ENCODE data around the gene EPHB4. TPM values are rescaled to one million over a fixed set of nuclear protein-coding genes. Genes with fewer than 3 reads are reported as not detected.

The EPHB4 gene
- total and polyA plus RNA-seq, 2 experiments from 2014 or later, result 23.3 to 164 TPM

DNA sequence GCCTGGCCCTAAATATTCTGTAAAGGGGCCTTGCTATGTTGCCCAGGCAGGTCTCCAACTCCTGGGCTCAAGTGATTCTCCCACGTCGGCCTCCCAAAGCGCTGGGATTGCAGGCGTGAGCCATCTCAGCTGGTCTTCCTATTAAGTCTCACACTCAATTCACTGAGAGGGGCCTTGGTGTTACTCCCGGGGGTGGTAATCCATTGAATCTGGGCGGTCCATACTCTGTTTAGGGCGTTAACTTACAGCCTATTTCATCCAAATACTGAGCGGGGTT, 46.9 kb upstream of the EPHB4 start:
- Histone ChIP-seq H3K79me2 (replicated peaks; ENCODE audit: insufficient read depth) (peaks cover 42% of the 10 kb centered on the region), H2AFZ (no peak overlapping the region), H3K4me2 (peak overlapping the region; percentile 93), H3K4me1 (ENCODE audit: insufficient read depth) (peaks cover 8% of the 10 kb centered on the region), H3K36me3 (ENCODE audit: insufficient read depth) (peaks cover 39% of the 10 kb centered on the region), H3K27me3 (ENCODE audit: insufficient read depth) (no peaks in the 10 kb centered on the region), H3K4me3 (peak overlapping the region; percentile 98), H3K9me2 (ENCODE audit: insufficient read depth) (no peaks in the 10 kb centered on the region), H4K20me1 (replicated peaks; ENCODE audit: insufficient read depth) (peaks cover 39% of the 10 kb centered on the region), H3K27ac (ENCODE audit: low read depth) (peak overlapping the region; percentile 99), H3F3A (replicated peaks; ENCODE audit: low read depth) (peaks cover 27% of the 10 kb centered on the region)
- DNase-seq (ENCODE audit: low spot score) (peak; percentile 35), ATAC-seq (peak; percentile 9)
- Mint-ChIP-seq H3K4me1 (peaks cover 22% of the 10 kb centered on the region), H3K36me3 (ENCODE audit: low read depth) (peaks cover 90% of the 10 kb centered on the region), H3K27me3 (ENCODE audit: insufficient read depth, low read depth, poor library complexity) (peaks cover 26% of the 10 kb centered on the region), H3K4me3 (peak overlapping the region; percentile 100), H3K9me3 (peaks cover 3% of the 10 kb centered on the region; the same call in 2 of the 3 replicates), H3K27ac (peak overlapping the region; percentile 99)
- TF ChIP-seq ZNF114 (CRISPR knock-in tag; IDR thresholded peaks at IDR 0.05), result no peak

DNA sequence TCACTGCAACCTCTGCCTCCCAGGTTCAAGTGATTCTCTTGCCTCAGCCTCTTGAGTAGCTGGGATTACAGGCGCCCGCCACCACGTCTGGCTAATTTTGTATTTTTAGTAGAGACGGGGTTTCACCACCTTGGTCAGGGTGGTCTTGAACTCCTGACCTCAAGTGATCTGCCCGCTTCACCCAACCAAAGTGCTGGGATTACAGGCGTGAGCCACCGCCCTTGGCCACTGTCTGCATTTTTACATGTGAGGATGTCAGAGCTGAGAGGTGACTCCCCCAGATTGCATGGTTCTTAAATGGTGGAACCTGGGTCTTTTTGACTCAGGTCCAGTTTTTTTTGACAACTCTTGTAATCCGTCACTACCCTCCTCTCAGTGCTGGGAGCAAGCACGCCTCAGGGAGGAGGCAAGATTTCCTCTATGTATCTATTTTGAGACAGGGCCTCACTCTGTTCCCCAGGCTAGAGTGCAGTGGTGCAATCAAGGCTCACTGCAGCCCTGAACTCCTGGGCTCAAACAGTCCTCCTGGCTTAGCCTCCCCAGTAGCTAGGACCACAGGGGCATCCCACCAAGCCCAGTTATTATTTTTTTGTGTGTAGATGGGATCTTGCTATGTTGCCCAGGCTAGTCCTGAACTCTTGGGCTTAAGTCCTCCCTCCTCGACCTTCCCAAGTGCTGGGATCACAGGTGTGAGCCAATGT, 46.4 kb upstream of the EPHB4 start:
- ATAC-seq, result no peak
- Histone ChIP-seq H3K4me3 (peak overlapping the region; percentile 98), H3K27ac (ENCODE audit: low read depth) (peak overlapping the region; percentile 99), H3K4me1 (ENCODE audit: insufficient read depth) (peaks cover 8% of the 10 kb centered on the region), H4K20me1 (replicated peaks; ENCODE audit: insufficient read depth) (peaks cover 34% of the 10 kb centered on the region), H3K79me2 (replicated peaks; ENCODE audit: insufficient read depth) (peaks cover 41% of the 10 kb centered on the region), H3F3A (replicated peaks; ENCODE audit: low read depth) (peaks cover 29% of the 10 kb centered on the region), H3K27me3 (ENCODE audit: insufficient read depth) (no peaks in the 10 kb centered on the region), H3K36me3 (ENCODE audit: insufficient read depth) (peaks cover 34% of the 10 kb centered on the region), H2AFZ (no peak overlapping the region), H3K9me2 (ENCODE audit: insufficient read depth) (no peaks in the 10 kb centered on the region), H3K4me2 (peak overlapping the region; percentile 93)
- Mint-ChIP-seq H3K36me3 (ENCODE audit: low read depth) (peaks cover 90% of the 10 kb centered on the region), H3K4me3 (peak overlapping the region; percentile 100), H3K27ac (peak overlapping the region; percentile 99), H3K27me3 (ENCODE audit: insufficient read depth, low read depth, poor library complexity) (peaks cover 26% of the 10 kb centered on the region), H3K9me3 (peaks cover 3% of the 10 kb centered on the region; the same call in 2 of the 3 replicates), H3K4me1 (peaks cover 17% of the 10 kb centered on the region)
- no peak for DNase-seq (ENCODE audit: low spot score)
- TF ChIP-seq EZH2phosphoT487 (IDR thresholded peaks at IDR 0.05; ENCODE audit: unreplicated experiment) (no peak), JUNB (IDR thresholded peaks at IDR 0.05; ENCODE audit: unreplicated experiment) (no peak), EZH2 (IDR thresholded peaks at IDR 0.05; ENCODE audit: low read depth, unreplicated experiment) (no peak), ZNF331 (CRISPR knock-in tag; IDR thresholded peaks at IDR 0.05; ENCODE audit: low read depth) (no peak), POLR2AphosphoS5 (IDR thresholded peaks at IDR 0.05; ENCODE audit: low read depth) (no peak), CREB1 (CRISPR knock-in tag; IDR thresholded peaks at IDR 0.05; ENCODE audit: low read depth) (no peak)
- TF ChIP-seq, protein P1, sequence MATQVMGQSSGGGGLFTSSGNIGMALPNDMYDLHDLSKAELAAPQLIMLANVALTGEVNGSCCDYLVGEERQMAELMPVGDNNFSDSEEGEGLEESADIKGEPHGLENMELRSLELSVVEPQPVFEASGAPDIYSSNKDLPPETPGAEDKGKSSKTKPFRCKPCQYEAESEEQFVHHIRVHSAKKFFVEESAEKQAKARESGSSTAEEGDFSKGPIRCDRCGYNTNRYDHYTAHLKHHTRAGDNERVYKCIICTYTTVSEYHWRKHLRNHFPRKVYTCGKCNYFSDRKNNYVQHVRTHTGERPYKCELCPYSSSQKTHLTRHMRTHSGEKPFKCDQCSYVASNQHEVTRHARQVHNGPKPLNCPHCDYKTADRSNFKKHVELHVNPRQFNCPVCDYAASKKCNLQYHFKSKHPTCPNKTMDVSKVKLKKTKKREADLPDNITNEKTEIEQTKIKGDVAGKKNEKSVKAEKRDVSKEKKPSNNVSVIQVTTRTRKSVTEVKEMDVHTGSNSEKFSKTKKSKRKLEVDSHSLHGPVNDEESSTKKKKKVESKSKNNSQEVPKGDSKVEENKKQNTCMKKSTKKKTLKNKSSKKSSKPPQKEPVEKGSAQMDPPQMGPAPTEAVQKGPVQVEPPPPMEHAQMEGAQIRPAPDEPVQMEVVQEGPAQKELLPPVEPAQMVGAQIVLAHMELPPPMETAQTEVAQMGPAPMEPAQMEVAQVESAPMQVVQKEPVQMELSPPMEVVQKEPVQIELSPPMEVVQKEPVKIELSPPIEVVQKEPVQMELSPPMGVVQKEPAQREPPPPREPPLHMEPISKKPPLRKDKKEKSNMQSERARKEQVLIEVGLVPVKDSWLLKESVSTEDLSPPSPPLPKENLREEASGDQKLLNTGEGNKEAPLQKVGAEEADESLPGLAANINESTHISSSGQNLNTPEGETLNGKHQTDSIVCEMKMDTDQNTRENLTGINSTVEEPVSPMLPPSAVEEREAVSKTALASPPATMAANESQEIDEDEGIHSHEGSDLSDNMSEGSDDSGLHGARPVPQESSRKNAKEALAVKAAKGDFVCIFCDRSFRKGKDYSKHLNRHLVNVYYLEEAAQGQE (IDR thresholded peaks at IDR 0.05; ENCODE audit: unreplicated experiment), result no peak
- TF ChIP-seq, protein P2, sequence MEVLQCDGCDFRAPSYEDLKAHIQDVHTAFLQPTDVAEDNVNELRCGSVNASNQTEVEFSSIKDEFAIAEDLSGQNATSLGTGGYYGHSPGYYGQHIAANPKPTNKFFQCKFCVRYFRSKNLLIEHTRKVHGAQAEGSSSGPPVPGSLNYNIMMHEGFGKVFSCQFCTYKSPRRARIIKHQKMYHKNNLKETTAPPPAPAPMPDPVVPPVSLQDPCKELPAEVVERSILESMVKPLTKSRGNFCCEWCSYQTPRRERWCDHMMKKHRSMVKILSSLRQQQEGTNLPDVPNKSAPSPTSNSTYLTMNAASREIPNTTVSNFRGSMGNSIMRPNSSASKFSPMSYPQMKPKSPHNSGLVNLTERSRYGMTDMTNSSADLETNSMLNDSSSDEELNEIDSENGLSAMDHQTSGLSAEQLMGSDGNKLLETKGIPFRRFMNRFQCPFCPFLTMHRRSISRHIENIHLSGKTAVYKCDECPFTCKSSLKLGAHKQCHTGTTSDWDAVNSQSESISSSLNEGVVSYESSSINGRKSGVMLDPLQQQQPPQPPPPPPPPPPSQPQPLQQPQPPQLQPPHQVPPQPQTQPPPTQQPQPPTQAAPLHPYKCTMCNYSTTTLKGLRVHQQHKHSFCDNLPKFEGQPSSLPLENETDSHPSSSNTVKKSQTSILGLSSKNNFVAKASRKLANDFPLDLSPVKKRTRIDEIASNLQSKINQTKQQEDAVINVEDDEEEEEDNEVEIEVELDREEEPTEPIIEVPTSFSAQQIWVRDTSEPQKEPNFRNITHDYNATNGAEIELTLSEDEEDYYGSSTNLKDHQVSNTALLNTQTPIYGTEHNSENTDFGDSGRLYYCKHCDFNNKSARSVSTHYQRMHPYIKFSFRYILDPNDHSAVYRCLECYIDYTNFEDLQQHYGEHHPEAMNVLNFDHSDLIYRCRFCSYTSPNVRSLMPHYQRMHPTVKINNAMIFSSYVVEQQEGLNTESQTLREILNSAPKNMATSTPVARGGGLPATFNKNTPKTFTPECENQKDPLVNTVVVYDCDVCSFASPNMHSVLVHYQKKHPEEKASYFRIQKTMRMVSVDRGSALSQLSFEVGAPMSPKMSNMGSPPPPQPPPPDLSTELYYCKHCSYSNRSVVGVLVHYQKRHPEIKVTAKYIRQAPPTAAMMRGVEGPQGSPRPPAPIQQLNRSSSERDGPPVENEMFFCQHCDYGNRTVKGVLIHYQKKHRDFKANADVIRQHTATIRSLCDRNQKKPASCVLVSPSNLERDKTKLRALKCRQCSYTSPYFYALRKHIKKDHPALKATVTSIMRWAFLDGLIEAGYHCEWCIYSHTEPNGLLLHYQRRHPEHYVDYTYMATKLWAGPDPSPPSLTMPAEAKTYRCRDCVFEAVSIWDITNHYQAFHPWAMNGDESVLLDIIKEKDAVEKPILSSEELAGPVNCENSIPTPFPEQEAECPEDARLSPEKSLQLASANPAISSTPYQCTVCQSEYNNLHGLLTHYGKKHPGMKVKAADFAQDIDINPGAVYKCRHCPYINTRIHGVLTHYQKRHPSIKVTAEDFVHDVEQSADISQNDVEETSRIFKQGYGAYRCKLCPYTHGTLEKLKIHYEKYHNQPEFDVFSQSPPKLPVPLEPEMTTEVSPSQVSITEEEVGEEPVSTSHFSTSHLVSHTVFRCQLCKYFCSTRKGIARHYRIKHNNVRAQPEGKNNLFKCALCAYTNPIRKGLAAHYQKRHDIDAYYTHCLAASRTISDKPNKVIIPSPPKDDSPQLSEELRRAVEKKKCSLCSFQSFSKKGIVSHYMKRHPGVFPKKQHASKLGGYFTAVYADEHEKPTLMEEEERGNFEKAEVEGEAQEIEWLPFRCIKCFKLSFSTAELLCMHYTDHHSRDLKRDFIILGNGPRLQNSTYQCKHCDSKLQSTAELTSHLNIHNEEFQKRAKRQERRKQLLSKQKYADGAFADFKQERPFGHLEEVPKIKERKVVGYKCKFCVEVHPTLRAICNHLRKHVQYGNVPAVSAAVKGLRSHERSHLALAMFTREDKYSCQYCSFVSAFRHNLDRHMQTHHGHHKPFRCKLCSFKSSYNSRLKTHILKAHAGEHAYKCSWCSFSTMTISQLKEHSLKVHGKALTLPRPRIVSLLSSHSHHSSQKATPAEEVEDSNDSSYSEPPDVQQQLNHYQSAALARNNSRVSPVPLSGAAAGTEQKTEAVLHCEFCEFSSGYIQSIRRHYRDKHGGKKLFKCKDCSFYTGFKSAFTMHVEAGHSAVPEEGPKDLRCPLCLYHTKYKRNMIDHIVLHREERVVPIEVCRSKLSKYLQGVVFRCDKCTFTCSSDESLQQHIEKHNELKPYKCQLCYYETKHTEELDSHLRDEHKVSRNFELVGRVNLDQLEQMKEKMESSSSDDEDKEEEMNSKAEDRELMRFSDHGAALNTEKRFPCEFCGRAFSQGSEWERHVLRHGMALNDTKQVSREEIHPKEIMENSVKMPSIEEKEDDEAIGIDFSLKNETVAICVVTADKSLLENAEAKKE (CRISPR knock-in tag; IDR thresholded peaks at IDR 0.05), result no peak
- TF ChIP-seq, protein P3, sequence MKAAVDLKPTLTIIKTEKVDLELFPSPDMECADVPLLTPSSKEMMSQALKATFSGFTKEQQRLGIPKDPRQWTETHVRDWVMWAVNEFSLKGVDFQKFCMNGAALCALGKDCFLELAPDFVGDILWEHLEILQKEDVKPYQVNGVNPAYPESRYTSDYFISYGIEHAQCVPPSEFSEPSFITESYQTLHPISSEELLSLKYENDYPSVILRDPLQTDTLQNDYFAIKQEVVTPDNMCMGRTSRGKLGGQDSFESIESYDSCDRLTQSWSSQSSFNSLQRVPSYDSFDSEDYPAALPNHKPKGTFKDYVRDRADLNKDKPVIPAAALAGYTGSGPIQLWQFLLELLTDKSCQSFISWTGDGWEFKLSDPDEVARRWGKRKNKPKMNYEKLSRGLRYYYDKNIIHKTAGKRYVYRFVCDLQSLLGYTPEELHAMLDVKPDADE (IDR thresholded peaks at IDR 0.05), result no peak

Data from GM23338 (cell line).